Measurements from ENCODE around the gene ZSCAN23.

GRCh38 chr6:28443112-28443773 lies at the start of gene ZSCAN23:
- no peak for TF ChIP-seq POLR2A (IDR thresholded peaks at IDR 0.05)
- no peak for TF ChIP-seq CTCF (IDR thresholded peaks at IDR 0.05)
- peak; percentile 57 to 74 for TF ChIP-seq POLR2AphosphoS5 (IDR thresholded peaks at IDR 0.05)

All from upper lobe of left lung (tissue), 4 donors.